ENCODE measurements around the gene SLC29A1.
"Not testable (repeated sequence)": the region's sequence is repeated elsewhere in the genome, so short reads cannot be mapped to it uniquely, and the experiment has no call there.

The SLC29A1 gene

GRCh38 chr6:44193307-44193910 is 30.0 kb upstream of the SLC29A1 start:
- no peak for DNase-seq

GRCh38 chr6:44194326-44194725 is 29.1 kb upstream of the SLC29A1 start:
- no peak for DNase-seq

- DNase-seq, result not testable (repeated sequence)
Measured at GRCh38 chr6:44196351-44196750, 27.0 kb upstream of the SLC29A1 start.

- no peak for DNase-seq
Measured at GRCh38 chr6:44198684-44199083, 24.7 kb upstream of the SLC29A1 start.

- no peak for DNase-seq
Measured at GRCh38 chr6:44199883-44200282, 23.5 kb upstream of the SLC29A1 start.

- no peak for DNase-seq
Measured at GRCh38 chr6:44201200-44201599, 22.2 kb upstream of the SLC29A1 start.

GRCh38 chr6:44201638-44202303 is 21.6 kb upstream of the SLC29A1 start:
- DNase-seq, result no peak

GRCh38 chr6:44202332-44202971 is 20.9 kb upstream of the SLC29A1 start:
- DNase-seq, result no peak

GRCh38 chr6:44202972-44203750 is 20.2 kb upstream of the SLC29A1 start:
- no peak for DNase-seq

- DNase-seq, result no peak
Measured at GRCh38 chr6:44203955-44204354, 19.4 kb upstream of the SLC29A1 start.

- no peak for DNase-seq
Measured at GRCh38 chr6:44207966-44208365, 15.4 kb upstream of the SLC29A1 start.

- DNase-seq, result no peak
Measured at GRCh38 chr6:44211284-44211683, 12.1 kb upstream of the SLC29A1 start.

- DNase-seq, result no peak
Measured at GRCh38 chr6:44214307-44214706, 9.1 kb upstream of the SLC29A1 start.

- no peak for DNase-seq
Measured at GRCh38 chr6:44216677-44217331, 6.6 kb upstream of the SLC29A1 start, which contains the start of gene MYMX. Gene MYMX, plus strand, starts transcription at chr6:44216926. Its CDS starts 546 bp downstream, at chr6:44217472.

GRCh38 chr6:44217332-44218143 is 5.9 kb upstream of the SLC29A1 start:
- peak in 31 of 58 donors; percentile 16 to 66 (median 30) for DNase-seq

- peak in 31 of 58 donors; percentile 16 to 66 (median 39) for DNase-seq
Measured at GRCh38 chr6:44219053-44219814, 4.2 kb upstream of the SLC29A1 start.

GRCh38 chr6:44219815-44220784 is 3.3 kb upstream of the SLC29A1 start:
- DNase-seq, result no peak

- DNase-seq, result no peak
Measured at GRCh38 chr6:44220913-44221290, 2.5 kb upstream of the SLC29A1 start.
